Smooth muscle cell (in vitro differentiated cells): Measurements from ENCODE around the gene EDC4. TPM values are rescaled to one million over a fixed set of nuclear protein-coding genes. Genes with fewer than 3 reads are reported as not detected.

Source experiments
- DNase-seq: peaks from one replicate; lab custom pipeline; 2025; ENCODE audit not compliant: unreplicated experiment; lab: John Stamatoyannopoulos, UW
- H2AFZ ChIP-seq: fragments of 200-600 bp; sonication (generic); 2 replicates; pipeline ENCODE4 v1.6.0; 2016; ENCODE audit warnings: antibody characterized with exemption, low read depth, mild to moderate bottlenecking
- H3F3A ChIP-seq: fragments of 200-600 bp; sonication (generic); 2 replicates; pipeline ENCODE4 v1.6.0; 2017; ENCODE audit warnings: antibody characterized with exemption, low read depth
- H3K27ac ChIP-seq: fragments of 200-600 bp; sonication (generic); 2 replicates; pipeline ENCODE4 v1.5.1; 2016; ENCODE audit warnings: low read depth, mild to moderate bottlenecking
- H3K27me3 ChIP-seq: fragments of 200-600 bp; sonication (generic); 2 replicates; pipeline ENCODE4 v1.6.1; 2016; ENCODE audit warnings: low read depth, mild to moderate bottlenecking
- H3K36me3 ChIP-seq: fragments of 200-600 bp; sonication (generic); 2 replicates; pipeline ENCODE4 v1.5.1; 2016; ENCODE audit warnings: low read depth
- H3K4me1 ChIP-seq: fragments of 200-600 bp; sonication (generic); 2 replicates; pipeline ENCODE4 v1.5.1; 2016; ENCODE audit warnings: low read depth
- H3K4me2 ChIP-seq: fragments of 200-600 bp; sonication (generic); 2 replicates; pipeline ENCODE4 v1.6.0; 2016; ENCODE audit warnings: mild to moderate bottlenecking
- H3K4me3 ChIP-seq: fragments of 200-600 bp; sonication (generic); 2 replicates; pipeline ENCODE4 v1.5.1; 2016; ENCODE audit warnings: mild to moderate bottlenecking
- H3K79me2 ChIP-seq: fragments of 200-600 bp; sonication (generic); 2 replicates; pipeline ENCODE4 v1.6.0; 2016; ENCODE audit warnings: low read depth, mild to moderate bottlenecking
- H3K9ac ChIP-seq: fragments of 200-600 bp; sonication (generic); 2 replicates; pipeline ENCODE4 v1.6.0; 2016; ENCODE audit warnings: low read depth
- H3K9me3 ChIP-seq: fragments of 200-600 bp; sonication (generic); replicated peaks from 2 replicates; pipeline ENCODE4 v1.5.1; 2016; ENCODE audit warnings: low read depth
- H4K20me1 ChIP-seq: fragments of 200-600 bp; sonication (generic); 2 replicates; pipeline ENCODE4 v1.6.0; 2016; ENCODE audit warnings: low read depth
- WGBS: methylation state at CpG from one replicate; pipeline ENCODE4 v1.1.7; 2016; ENCODE audit warnings: low lambda C conversion rate; 5-methylcytosine and 5-hydroxymethylcytosine counted together
- polyA plus RNA-seq: library from polyadenylated mRNA; unstranded; fragments of >200 nt; fragmentation: Nextera tagmentation; extraction: Ambion mirVana; gene quantifications from 2 replicates; pipeline ENCODE4 v1.2.1, GENCODE V29; 2016
- total RNA-seq: library from RNA; depleted of rRNA; stranded (reverse); fragments of >200 nt; gene quantifications from 2 replicates; pipeline ENCODE4 v1.2.3, GENCODE V29; 2014
- TF ChIP-seq, protein P1 (sequence below): fragments of 200-600 bp; sonication (generic); IDR thresholded peaks from 2 replicates; pipeline ENCODE4 v1.5.1; 2017; ENCODE audit warnings: borderline replicate concordance, mild to moderate bottlenecking, antibody characterized with exemption; ENCODE audit not compliant: insufficient read depth, poor library complexity, severe bottlenecking

Gene EDC4
- total and polyA plus RNA-seq, 2 experiments from 2014 or later = 46.3 to 64.5 TPM

DNA sequence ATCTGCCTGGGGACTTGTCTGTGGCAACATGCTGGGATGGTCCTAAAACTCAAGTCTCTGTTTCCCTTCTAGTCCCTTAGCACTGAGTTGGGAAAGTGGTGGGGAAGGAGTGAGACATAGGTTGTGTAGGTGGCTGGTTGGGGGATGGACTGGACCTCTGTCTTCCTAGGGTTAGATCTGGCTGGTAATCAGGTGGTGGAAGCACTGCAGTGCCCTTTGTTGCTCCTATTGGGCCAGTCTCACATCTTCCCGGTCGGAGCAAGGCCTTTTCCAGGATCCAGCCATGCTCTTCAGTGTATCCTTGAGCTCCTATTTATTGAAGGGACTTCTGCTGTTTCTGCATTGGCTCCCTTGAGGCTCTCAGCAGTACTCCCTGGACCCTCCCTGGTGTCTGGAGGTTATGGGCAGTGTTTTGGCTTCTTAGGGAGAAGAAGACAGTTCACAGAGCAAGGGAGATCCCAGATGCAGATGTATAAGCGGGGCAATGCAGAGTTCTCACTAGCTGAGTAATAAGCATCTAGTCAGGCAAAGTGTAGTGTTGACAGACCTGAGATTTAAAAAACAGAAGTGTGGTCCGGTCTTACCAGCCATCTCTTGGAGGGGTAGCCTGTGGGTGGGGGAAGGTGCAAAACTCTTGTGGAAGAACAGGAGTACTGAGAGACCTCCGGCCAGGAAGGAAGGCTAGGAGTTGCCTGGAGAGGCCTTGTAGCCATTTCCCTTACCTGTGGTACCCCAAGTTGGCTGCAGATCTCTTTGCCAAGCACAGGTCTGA is 27.4 kb upstream of the EDC4 start:
- Histone ChIP-seq H3K79me2 (peaks cover 64% of the 10 kb centered on the region), H3K4me2 (peak overlapping the region; percentile 94), H3K27me3 (no peaks in the 10 kb centered on the region), H3K9ac (peak overlapping the region; percentile 99), H3F3A (peaks cover 30% of the 10 kb centered on the region), H2AFZ (peak overlapping the region; percentile 64), H3K36me3 (no peaks in the 10 kb centered on the region), H3K4me3 (peak overlapping the region; percentile 98), H3K9me3 (no peaks in the 10 kb centered on the region), H3K27ac (peak overlapping the region; percentile 98), H3K4me1 (peaks cover 43% of the 10 kb centered on the region), H4K20me1 (peaks cover 43% of the 10 kb centered on the region)
- whole genome bisulfite sequencing = 66% methylated on average over 5 of the region's 5 CpGs
- TF ChIP-seq, protein P1, sequence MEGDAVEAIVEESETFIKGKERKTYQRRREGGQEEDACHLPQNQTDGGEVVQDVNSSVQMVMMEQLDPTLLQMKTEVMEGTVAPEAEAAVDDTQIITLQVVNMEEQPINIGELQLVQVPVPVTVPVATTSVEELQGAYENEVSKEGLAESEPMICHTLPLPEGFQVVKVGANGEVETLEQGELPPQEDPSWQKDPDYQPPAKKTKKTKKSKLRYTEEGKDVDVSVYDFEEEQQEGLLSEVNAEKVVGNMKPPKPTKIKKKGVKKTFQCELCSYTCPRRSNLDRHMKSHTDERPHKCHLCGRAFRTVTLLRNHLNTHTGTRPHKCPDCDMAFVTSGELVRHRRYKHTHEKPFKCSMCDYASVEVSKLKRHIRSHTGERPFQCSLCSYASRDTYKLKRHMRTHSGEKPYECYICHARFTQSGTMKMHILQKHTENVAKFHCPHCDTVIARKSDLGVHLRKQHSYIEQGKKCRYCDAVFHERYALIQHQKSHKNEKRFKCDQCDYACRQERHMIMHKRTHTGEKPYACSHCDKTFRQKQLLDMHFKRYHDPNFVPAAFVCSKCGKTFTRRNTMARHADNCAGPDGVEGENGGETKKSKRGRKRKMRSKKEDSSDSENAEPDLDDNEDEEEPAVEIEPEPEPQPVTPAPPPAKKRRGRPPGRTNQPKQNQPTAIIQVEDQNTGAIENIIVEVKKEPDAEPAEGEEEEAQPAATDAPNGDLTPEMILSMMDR = no peak
- no peak for DNase-seq

- 16% methylated on average over 2 of the region's 2 CpGs for WGBS
- DNase-seq = no peak
- H3K9ac ChIP-seq = peak overlapping the region; percentile 99
- no peaks in the 10 kb centered on the region for H3K9me3 ChIP-seq
- peak overlapping the region; percentile 98 for H3K4me3 ChIP-seq
- H3K4me1 ChIP-seq = peaks cover 43% of the 10 kb centered on the region
- peaks cover 30% of the 10 kb centered on the region for H3F3A ChIP-seq
- H3K36me3 ChIP-seq = no peaks in the 10 kb centered on the region
- TF ChIP-seq, protein P1 = no peak
- H3K27me3 ChIP-seq = no peaks in the 10 kb centered on the region
- peak overlapping the region; percentile 64 for H2AFZ ChIP-seq
- peak overlapping the region; percentile 94 for H3K4me2 ChIP-seq
- H3K79me2 ChIP-seq = peaks cover 69% of the 10 kb centered on the region
- peak overlapping the region; percentile 98 for H3K27ac ChIP-seq
- H4K20me1 ChIP-seq = peaks cover 48% of the 10 kb centered on the region
Observed at GRCh38 chr16:67846063-67846319, 26.9 kb upstream of the EDC4 start.

GRCh38 chr16:67846320-67847063 is 26.4 kb upstream of the EDC4 start, which contains the start of gene NUTF2:
NUTF2 (plus strand) TSS chr16:67846933; CDS start chr16:67865131, 18,198 bp downstream.
- Histone ChIP-seq H3K4me3 (peak within 1 kb of the TSS; percentile 98), H3F3A (peaks cover 28% of the 10 kb centered on the region), H3K27me3 (no peaks in the 10 kb centered on the region), H3K9me3 (no peaks in the 10 kb centered on the region), H3K4me2 (peak within 1 kb of the TSS; percentile 94), H4K20me1 (peaks cover 53% of the 10 kb centered on the region), H3K36me3 (no peaks in the 10 kb centered on the region), H3K4me1 (peaks cover 41% of the 10 kb centered on the region), H2AFZ (peak within 1 kb of the TSS; percentile 64), H3K79me2 (peaks cover 74% of the 10 kb centered on the region), H3K9ac (peak within 1 kb of the TSS; percentile 99), H3K27ac (peak within 1 kb of the TSS; percentile 98)
- peak; percentile 92 for DNase-seq
- under 1% methylated on average over 41 of the region's 57 CpGs for WGBS
- TF ChIP-seq, protein P1 = no peak
